Measurements from ENCODE around the gene GPATCH8. TPM values are rescaled to one million over a fixed set of nuclear protein-coding genes. Genes with fewer than 3 reads are reported as not detected.

The GPATCH8 gene
- total RNA-seq, 2 donors from 2014 or later, result 25.7 to 33.9 TPM

DNA sequence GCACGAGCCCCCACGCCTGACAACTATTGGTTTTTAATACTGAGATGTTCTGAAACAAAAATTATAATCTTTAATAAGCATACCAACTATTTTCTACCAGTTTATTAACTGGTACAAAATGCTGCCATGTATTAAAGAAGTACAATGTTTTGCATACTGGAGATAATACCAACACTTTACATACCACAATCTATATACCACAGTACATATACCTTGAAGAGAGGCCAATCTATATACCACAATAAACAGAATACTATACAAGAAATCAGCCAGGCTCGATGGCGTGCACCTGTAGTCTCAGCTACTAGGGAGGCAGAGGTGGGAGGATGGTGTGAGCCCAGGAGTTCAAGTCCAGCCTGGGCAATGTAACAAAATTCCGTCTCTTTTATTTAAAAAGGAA lies 9.9 kb downstream of the GPATCH8 start:
- TF ChIP-seq, protein P1, sequence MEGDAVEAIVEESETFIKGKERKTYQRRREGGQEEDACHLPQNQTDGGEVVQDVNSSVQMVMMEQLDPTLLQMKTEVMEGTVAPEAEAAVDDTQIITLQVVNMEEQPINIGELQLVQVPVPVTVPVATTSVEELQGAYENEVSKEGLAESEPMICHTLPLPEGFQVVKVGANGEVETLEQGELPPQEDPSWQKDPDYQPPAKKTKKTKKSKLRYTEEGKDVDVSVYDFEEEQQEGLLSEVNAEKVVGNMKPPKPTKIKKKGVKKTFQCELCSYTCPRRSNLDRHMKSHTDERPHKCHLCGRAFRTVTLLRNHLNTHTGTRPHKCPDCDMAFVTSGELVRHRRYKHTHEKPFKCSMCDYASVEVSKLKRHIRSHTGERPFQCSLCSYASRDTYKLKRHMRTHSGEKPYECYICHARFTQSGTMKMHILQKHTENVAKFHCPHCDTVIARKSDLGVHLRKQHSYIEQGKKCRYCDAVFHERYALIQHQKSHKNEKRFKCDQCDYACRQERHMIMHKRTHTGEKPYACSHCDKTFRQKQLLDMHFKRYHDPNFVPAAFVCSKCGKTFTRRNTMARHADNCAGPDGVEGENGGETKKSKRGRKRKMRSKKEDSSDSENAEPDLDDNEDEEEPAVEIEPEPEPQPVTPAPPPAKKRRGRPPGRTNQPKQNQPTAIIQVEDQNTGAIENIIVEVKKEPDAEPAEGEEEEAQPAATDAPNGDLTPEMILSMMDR (IDR thresholded peaks at IDR 0.05), result no peak
- no peak for TF ChIP-seq POLR2A (IDR thresholded peaks at IDR 0.05)
- Histone ChIP-seq H3K4me1 (peaks cover 4% of the 10 kb centered on the region), H3K9me3 (no peaks in the 10 kb centered on the region), H3K27me3 (no peaks in the 10 kb centered on the region), H3K4me3 (no peak overlapping the region), H3K27ac (no peak overlapping the region), H3K36me3 (replicated peaks in 1 of 2; ENCODE audit: insufficient read depth in 1 of 2, low read depth in 2 of 2) (no peaks in the 10 kb centered on the region)
- ATAC-seq (no peak), DNase-seq (no peak)
- 87 to 88% methylated on average over 5 of the region's 5 CpGs for WGBS, 2 donors
- intact Hi-C loops (cut with DNase I), result no loop called here

DNA sequence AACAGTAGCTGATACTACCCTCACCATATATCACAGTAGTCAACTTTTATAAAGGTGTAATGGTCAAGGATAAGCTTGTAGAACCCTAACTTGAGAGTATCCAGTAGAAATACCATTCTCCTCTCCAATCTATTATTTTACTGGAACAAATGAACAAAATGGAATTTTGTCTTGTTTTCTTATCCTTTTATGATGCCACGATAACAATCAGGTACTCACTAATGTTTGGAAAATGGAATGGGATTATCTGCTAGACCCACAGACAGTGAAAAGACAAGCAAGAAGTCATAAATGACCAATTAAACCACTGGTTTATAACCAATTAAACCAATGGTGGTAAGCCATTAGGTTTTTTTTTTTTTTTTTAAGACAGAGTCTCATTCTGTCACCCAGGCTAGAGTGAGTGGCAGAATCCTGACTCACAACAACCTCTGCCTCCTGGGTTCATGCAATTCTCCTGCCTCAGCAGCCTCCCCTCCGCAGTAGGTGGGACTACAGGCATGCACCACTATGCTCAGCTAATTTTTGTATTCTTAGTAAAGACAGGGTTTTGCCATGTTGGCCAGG lies 10.4 kb downstream of the GPATCH8 start:
- intact Hi-C loops (cut with DNase I), result no loop called here
- Histone ChIP-seq H3K4me3 (no peak overlapping the region), H3K9me3 (no peaks in the 10 kb centered on the region), H3K27me3 (no peaks in the 10 kb centered on the region), H3K4me1 (no peaks in the 10 kb centered on the region), H3K36me3 (replicated peaks in 1 of 2; ENCODE audit: insufficient read depth in 1 of 2, low read depth in 2 of 2) (no peaks in the 10 kb centered on the region), H3K27ac (no peak overlapping the region)
- WGBS, 2 donors, result 96% methylated on average over 2 of the region's 2 CpGs
- no peak for TF ChIP-seq POLR2A (IDR thresholded peaks at IDR 0.05)
- TF ChIP-seq, protein P1 (IDR thresholded peaks at IDR 0.05), result no peak
- ATAC-seq, result no peak
- no peak for DNase-seq

DNA sequence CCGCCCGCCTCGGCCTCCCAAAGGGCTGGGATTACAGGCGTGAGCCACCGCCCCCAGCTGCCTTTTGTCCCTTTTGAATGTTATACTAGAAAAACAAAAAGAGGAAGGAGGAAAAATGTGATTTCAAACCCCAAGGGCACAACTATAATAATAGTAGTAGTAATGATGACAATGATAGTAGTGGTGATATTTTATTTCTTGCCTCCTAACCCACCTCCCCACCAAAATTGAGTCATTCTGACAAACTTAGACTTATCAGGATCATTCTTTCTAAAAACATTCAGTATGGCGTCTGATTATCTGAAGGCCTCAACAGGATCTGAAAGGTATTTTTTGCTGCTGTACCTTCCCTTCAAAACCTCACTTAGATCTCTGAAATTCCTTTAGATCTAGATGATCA lies 13.6 kb downstream of the GPATCH8 start:
- H3K36me3 ChIP-seq (replicated peaks in 1 of 2; ENCODE audit: insufficient read depth in 1 of 2, low read depth in 2 of 2), result no peaks in the 10 kb centered on the region
- intact Hi-C loops (cut with DNase I), result no loop called here
- no peaks in the 10 kb centered on the region for H3K27me3 ChIP-seq
- no peak overlapping the region for H3K4me3 ChIP-seq
- WGBS, 2 donors, result 95 to 96% methylated on average over 6 of the region's 6 CpGs
- no peak overlapping the region for H3K27ac ChIP-seq
- no peaks in the 10 kb centered on the region for H3K9me3 ChIP-seq
- no peak for TF ChIP-seq POLR2A (IDR thresholded peaks at IDR 0.05)
- TF ChIP-seq, protein P1 (IDR thresholded peaks at IDR 0.05), result no peak
- H3K4me1 ChIP-seq, result peaks cover 5% of the 10 kb centered on the region
- DNase-seq (no peak), ATAC-seq (no peak)

DNA sequence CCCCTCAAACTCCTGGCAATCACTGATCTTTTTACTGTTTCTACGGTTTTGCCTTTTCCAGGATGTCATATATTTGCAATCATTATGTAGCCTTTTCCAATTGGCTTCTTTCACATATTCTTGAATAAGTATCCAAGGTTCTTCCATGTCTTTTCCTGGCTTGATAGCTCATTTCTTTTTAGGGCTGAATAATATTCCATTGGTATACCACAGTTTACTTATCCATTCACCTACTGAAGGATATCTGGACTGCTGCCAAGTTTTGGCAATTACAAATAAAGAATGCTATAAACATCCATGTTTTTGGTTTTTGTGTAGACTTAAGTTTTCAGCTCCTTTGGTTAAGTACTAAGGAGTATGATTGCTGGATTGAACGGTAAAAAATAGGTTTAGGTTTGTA lies 16.0 kb downstream of the GPATCH8 start:
- no peak for TF ChIP-seq POLR2A (IDR thresholded peaks at IDR 0.05)
- TF ChIP-seq, protein P1 (IDR thresholded peaks at IDR 0.05), result no peak
- peaks cover 5% of the 10 kb centered on the region for H3K4me1 ChIP-seq
- intact Hi-C loops (cut with DNase I), result no loop called here
- WGBS, 2 donors, result 93 to 100% methylated on average over 2 of the region's 2 CpGs
- no peaks in the 10 kb centered on the region for H3K36me3 ChIP-seq (replicated peaks in 1 of 2; ENCODE audit: insufficient read depth in 1 of 2, low read depth in 2 of 2)
- no peaks in the 10 kb centered on the region for H3K9me3 ChIP-seq
- H3K4me3 ChIP-seq, result no peak overlapping the region
- ATAC-seq (no peak), DNase-seq (no peak)
- H3K27ac ChIP-seq, result no peak overlapping the region
- H3K27me3 ChIP-seq, result no peaks in the 10 kb centered on the region

DNA sequence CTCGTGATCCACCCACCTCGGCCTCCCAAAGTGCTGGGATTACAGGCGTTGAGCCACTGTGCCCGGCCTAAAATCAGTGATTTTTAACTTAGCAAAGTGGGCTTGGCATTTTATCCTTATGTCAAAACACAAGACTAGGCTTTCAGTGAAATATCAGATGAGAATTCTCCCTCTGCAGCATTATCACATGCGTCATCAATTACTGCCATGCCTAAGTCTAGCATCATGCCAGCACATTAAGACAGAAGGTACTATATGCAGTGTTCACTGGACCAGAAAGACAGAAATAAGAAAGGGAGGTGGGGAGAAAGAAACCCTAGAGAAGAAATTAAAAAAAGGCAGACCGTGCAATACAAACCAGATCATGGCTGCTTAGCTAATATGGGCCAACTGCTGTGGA lies 29.8 kb downstream of the GPATCH8 start:
- Histone ChIP-seq H3K4me3 (no peak overlapping the region), H3K36me3 (replicated peaks in 1 of 2; ENCODE audit: insufficient read depth in 1 of 2, low read depth in 2 of 2) (no peaks in the 10 kb centered on the region), H3K9me3 (no peaks in the 10 kb centered on the region), H3K4me1 (peaks cover 8% of the 10 kb centered on the region), H3K27me3 (no peaks in the 10 kb centered on the region), H3K27ac (no peak overlapping the region)
- intact Hi-C loops (cut with DNase I), result no loop called here
- TF ChIP-seq, protein P1 (IDR thresholded peaks at IDR 0.05), result no peak
- no peak for TF ChIP-seq POLR2A (IDR thresholded peaks at IDR 0.05)
- DNase-seq (no peak), ATAC-seq (no peak)
- WGBS, 2 donors, result 95 to 96% methylated on average over 6 of the region's 6 CpGs

Measured in body of pancreas (tissue), 4 donors.